ENCODE data around the gene PITX3.

GRCh38 chr10:102268375-102268888 is 27.1 kb upstream of the PITX3 start:
- TF ChIP-seq, protein P1, sequence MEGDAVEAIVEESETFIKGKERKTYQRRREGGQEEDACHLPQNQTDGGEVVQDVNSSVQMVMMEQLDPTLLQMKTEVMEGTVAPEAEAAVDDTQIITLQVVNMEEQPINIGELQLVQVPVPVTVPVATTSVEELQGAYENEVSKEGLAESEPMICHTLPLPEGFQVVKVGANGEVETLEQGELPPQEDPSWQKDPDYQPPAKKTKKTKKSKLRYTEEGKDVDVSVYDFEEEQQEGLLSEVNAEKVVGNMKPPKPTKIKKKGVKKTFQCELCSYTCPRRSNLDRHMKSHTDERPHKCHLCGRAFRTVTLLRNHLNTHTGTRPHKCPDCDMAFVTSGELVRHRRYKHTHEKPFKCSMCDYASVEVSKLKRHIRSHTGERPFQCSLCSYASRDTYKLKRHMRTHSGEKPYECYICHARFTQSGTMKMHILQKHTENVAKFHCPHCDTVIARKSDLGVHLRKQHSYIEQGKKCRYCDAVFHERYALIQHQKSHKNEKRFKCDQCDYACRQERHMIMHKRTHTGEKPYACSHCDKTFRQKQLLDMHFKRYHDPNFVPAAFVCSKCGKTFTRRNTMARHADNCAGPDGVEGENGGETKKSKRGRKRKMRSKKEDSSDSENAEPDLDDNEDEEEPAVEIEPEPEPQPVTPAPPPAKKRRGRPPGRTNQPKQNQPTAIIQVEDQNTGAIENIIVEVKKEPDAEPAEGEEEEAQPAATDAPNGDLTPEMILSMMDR (IDR thresholded peaks at IDR 0.05; ENCODE audit: insufficient read depth, low read depth, low read length), result no peak
- TF ChIP-seq EZH2 (IDR thresholded peaks at IDR 0.05; ENCODE audit: insufficient read depth, low read length), result no peak
